Measurements from ENCODE around the gene CACNA2D1.

CACNA2D1 gene

DNA sequence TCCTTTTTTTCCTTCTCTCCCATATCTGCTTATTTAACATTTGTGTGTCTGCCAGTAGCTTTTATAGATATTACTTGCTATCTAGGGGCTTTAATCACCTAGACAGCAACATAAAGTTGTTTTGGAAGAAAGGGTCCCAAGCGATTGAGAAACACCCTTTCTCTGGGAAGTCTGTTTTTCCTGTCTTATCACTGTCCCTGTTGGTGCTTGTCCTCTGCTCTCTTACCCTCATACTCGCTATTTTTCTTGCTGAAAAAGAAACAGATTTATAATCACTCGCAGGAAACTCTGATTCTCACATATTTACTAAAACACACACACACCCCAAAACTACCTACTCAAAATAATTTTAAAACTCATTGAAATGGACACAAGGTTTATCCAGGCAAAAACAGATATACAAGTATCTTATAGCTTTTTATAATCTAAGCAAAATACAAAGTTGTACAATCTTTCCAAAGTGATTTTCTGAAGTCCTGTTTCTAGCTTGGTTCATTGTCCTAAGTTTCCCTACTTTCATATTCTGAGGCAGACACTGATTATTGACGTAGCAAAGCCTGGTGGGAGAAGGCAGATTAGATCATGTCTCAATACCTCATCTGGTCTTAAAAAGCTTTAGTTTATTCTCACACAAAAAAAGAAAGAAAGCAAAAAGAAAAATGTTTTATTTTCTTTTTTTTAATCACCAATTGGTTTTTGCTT is 157.3 kb downstream of the CACNA2D1 start:
- no peak for DNase-seq (ENCODE audit: low read depth, low spot score)

GRCh38 chr7:82284936-82285519 is 158.5 kb downstream of the CACNA2D1 start:
- peak; percentile 91 for DNase-seq (ENCODE audit: low read depth, low spot score)

GRCh38 chr7:82275342-82275741 is 168.2 kb downstream of the CACNA2D1 start:
- no peak for DNase-seq (ENCODE audit: low read depth, low spot score)

DNA sequence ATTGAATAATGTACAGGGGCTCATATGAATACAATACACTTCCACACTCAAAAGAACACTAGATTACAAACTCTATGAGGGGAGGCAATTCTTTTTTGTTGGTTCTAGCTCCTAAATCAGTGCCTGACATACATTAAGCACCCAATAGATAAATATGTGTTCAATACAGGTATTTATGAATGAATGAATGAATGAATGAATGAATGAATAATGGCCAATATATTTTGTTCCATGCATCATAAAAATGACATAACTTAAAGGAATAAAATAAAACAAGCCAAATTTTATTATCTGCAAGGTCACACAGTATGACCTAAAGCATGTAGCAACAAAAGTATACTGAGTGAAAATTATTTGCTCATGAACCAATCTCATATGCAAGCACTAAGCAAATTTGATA is 168.9 kb downstream of the CACNA2D1 start:
- DNase-seq (ENCODE audit: low read depth, low spot score) = no peak

DNA sequence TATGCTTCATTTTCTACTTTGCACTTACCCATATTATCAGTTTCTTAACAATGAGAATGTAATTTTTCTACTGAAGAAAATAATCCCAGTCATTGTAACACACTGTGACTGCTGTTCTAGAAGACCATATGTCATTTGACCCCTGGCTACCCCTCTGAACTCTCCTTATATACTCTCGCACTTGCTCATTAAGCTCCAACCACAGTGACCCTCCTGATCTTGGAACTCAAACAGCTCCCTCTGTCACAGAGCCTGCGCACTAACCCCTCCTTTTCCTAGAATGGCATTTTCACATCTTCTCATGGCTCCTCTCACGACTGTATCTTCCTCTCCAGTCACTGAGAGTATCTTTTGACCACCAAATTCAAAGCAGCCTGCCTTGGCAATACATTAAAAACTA is 169.7 kb downstream of the CACNA2D1 start:
- no peak for DNase-seq (ENCODE audit: low read depth, low spot score)

DNA sequence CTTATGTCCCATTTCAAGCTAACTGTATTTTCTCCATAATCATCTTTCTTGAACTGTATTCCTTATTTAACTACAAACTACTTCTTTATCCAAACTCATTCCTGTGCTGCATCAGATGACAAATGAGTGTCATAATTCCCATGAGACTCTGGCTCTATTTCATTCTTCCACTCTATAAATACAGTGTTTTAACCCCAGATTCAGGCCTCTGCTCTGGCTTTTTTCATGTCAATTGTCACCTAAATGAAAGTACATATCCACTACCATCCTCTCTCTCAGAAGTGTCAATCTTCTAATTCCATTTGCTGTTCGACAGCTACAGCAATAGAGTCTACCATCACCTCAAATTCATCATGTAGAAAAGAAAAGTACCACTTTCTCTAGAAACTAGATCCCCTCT is 172.7 kb downstream of the CACNA2D1 start:
- DNase-seq (ENCODE audit: low read depth, low spot score) = no peak

DNA sequence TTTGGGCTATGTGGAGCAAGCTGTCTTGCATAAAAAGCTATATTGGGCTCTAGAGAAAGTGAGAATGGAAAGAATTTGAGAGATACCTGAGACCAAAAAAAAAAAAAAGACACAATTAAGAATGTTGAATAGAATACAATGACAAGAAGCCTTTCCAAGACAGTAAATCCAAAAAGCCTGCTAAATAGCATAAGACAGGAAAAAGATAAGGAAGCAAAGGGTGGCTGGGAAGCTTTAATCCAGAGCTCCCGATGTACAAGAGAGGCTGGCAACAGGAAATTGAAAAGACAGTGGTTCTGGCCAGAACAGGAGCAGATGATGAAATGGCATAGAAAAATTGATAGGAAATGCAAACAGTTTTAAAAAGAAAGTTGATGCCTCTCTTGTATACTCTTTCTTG is 174.9 kb downstream of the CACNA2D1 start:
- DNase-seq (ENCODE audit: low read depth, low spot score) = no peak

DNA sequence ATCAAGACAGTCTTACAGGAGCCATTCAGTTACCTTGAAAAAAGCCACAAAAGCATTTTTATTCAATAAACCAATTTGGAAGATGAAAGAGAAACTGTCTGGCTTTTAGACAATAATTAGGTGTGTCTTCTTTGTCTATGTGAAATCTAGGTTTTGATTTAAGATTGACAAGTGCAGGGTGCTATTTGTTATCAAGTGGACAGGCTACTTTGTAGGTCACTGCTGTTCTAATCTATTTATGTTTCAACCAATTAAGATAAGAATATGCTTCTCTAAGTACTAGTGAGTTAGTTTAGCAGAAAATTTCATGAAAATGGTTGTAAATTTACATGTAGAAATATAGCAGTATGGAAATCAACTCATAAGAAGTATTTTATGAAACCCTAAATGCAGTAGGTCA is 177.5 kb downstream of the CACNA2D1 start:
- DNase-seq (ENCODE audit: low read depth, low spot score) = no peak

DNA sequence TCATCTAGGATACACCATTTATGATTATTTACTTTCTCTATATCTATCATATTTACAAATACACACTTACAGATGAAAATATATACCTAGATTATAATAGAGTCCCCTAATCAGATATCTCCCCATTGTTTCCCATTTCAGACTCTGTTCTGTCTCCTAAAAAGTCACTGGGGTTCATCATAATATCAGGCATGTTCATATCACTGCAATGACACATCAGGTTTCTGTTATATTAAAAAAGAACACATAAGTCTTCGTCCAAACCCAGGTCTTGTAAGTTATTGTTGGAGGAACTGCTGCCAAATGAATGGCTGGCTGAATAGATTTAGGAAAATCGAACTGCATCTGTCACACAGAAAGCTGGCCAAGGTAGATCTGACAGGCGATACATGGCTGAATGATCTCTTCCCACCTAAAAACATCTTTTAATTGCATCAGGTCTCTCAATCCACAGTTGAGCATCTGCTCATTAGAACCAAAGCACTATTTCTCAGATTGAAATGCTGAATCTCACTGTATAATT is 178.7 kb downstream of the CACNA2D1 start:
- no peak for DNase-seq (ENCODE audit: low read depth, low spot score)

- no peak for DNase-seq (ENCODE audit: low read depth, low spot score)
Measured at GRCh38 chr7:82263920-82264782, 179.4 kb downstream of the CACNA2D1 start.

DNA sequence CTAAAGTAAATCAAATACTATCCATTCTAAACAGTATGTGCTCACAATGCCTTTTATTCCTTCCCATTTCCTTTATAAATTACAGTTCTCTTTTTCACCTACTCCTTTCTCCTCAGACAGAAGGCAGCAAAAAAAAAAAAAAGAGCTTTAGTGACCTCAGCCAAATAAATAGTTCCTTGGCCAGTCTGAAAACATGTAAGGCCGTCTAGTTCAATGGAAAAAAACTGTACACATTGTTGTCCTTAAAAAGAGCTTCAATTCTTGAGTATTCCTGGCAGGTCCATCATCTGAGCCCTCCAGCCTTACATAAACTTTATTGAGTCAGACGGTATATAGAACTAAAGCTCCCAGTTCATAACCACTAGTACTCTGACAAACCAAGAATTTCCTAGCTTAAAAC is 185.4 kb downstream of the CACNA2D1 start:
- DNase-seq (ENCODE audit: low read depth, low spot score) = no peak

GRCh38 chr7:82257118-82257695 is 186.4 kb downstream of the CACNA2D1 start:
- no peak for DNase-seq (ENCODE audit: low read depth, low spot score)

GRCh38 chr7:82255706-82256105 is 187.9 kb downstream of the CACNA2D1 start:
- no peak for DNase-seq (ENCODE audit: low read depth, low spot score)

- no peak for DNase-seq (ENCODE audit: low read depth, low spot score)
Measured at GRCh38 chr7:82250598-82250997, 193.0 kb downstream of the CACNA2D1 start.

GRCh38 chr7:82249979-82250378 is 193.6 kb downstream of the CACNA2D1 start:
- DNase-seq (ENCODE audit: low read depth, low spot score) = no peak

DNA sequence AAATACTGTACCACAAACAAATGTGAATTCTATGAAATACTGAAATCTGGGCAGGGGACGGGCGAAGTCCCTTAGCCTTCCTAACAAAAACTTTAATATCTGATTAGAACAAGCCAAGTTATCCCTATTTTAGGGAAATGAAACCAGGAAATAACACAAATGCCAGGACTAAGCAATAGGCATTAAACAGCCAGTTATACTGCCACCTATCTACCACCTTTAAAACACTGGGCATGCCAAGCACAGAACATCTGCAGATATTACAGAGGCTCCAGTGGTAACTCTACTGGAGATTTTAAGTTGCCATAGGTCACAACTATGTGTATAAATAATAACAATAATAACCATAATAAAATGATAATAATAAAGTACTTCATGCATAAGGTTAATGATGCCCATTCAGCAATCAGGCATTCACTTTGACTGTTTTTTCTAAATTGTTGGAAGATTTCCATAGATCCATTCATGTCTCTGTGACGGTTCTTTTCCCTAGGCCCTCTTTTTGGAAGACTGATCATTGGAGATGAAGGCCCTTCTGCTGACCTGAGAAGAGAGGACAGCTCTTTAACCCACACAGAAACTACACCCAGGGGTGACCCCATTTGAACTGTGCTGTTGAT is 195.7 kb downstream of the CACNA2D1 start:
- DNase-seq (ENCODE audit: low read depth, low spot score) = no peak

GRCh38 chr7:82244947-82245517 is 198.5 kb downstream of the CACNA2D1 start:
- no peak for DNase-seq (ENCODE audit: low read depth, low spot score)

DNA sequence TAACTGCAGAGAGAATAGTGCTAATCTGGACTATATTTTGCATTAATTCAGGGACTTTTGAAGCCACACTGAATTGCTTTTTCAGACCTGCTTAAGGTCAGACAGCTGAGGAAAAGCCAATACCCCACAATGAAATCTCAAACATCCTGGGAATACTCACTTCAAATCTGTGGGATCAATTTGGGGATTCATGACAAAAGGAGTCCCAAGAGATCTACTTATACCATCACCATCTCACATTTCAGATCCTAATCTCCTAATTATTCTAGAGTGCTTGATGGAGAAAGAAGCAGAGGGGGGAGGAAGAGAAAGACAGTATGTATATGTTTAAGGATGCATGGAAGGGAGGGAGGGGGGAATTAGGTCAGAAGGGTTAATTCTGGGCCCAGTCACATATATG is 202.2 kb downstream of the CACNA2D1 start:
- DNase-seq (ENCODE audit: low read depth, low spot score) = no peak

DNA sequence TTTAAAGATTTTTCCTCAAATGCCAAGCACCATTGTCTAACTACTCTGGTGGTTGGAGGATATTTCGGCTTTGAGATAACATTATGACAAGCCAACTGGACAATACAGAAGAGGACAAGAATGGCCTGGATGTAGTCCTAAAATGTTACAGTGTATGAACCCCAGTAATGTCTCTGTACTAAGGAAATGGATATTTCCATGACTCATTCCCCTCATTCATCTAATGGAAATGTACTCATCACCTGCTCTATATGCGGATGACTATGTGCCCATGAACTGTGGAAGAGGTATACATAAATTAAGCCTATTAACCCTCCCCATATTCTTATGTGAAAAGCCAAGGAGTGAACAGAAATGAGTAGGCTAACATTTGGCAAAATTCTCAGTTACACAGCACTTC is 207.9 kb downstream of the CACNA2D1 start:
- no peak for DNase-seq (ENCODE audit: low read depth, low spot score)

DNA sequence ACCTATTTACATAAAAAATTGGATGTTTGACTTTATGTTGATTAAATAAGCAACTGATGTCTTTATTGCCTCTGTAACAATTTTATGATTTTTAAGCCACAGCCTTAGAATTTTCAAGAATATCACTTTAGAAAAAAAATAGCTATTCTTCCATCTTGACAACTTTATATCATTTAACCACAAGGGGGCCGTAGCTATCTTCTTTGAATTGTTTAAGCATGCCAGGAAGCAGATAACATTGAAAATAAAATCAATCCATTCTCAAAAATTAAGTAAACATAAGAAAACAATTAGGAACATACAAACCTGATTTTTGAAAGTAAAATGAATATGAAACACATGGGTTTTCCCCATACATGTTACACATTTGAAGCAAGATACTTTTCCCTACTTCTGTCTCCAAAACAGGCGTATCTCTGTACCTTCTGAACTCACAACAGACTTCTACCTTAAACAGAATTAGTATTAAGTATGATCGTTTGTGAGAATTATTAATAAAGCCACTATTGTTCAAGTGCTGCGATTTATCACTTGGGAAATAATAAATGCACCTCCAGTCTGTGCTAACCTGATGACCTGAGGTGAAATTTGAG is 209.0 kb downstream of the CACNA2D1 start:
- DNase-seq (ENCODE audit: low read depth, low spot score) = no peak
